MG63 (cell line): ENCODE data around the gene ELOA. TPM values are rescaled to one million over a fixed set of nuclear protein-coding genes. Genes with fewer than 3 reads are reported as not detected.
"Not testable (repeated sequence)": the region's sequence is repeated elsewhere in the genome, so short reads cannot be mapped to it uniquely, and the experiment has no call there.

Experiments used
- DNase-seq: peaks from one replicate; pipeline ENCODE4 v3.0.0-alpha.2; 2020
- H3K27me3 ChIP-seq: fragments of 250-450 bp; sonication (Bioruptor Pico); 2 replicates; pipeline ENCODE4 v1.5.1; 2020; ENCODE audit warnings: mild to moderate bottlenecking, moderate library complexity
- H3K36me3 ChIP-seq: fragments of 250-450 bp; sonication (Bioruptor Pico); 2 replicates; pipeline ENCODE4 v1.5.1; 2020; ENCODE audit warnings: mild to moderate bottlenecking, moderate library complexity
- H3K4me3 ChIP-seq: fragments of 250-450 bp; sonication (Bioruptor Pico); 2 replicates; pipeline ENCODE4 v1.5.1; 2020; ENCODE audit warnings: mild to moderate bottlenecking, moderate library complexity
- H3K9me3 ChIP-seq: fragments of 250-450 bp; sonication (Bioruptor Pico); 2 replicates; pipeline ENCODE4 v1.5.1; 2020; ENCODE audit warnings: mild to moderate bottlenecking, moderate library complexity
- total RNA-seq: library from RNA; depleted of rRNA; stranded (reverse); fragments of >200 nt; shearing (Covaris generic); gene quantifications from 2 replicates; pipeline ENCODE4 v1.2.3, GENCODE V29; 2014; ENCODE audit warnings: low replicate concordance

ELOA gene
- total RNA-seq, 1 experiment from 2014 or later: 32.8 TPM

GRCh38 chr1:23793018-23793781, 49.9 kb downstream of the ELOA start:
- H3K4me3 ChIP-seq: no peak overlapping the region
- peaks cover 32% of the 10 kb centered on the region for H3K36me3 ChIP-seq
- DNase-seq: no peak
- no peaks in the 10 kb centered on the region for H3K9me3 ChIP-seq
- no peaks in the 10 kb centered on the region for H3K27me3 ChIP-seq

- H3K4me3 ChIP-seq: no peak overlapping the region
- H3K27me3 ChIP-seq: no peaks in the 10 kb centered on the region
- no peaks in the 10 kb centered on the region for H3K9me3 ChIP-seq
- no peak for DNase-seq
- H3K36me3 ChIP-seq: peaks cover 34% of the 10 kb centered on the region
Observed at GRCh38 chr1:23793861-23794731, 50.8 kb downstream of the ELOA start.

GRCh38 chr1:23794732-23795182, 51.5 kb downstream of the ELOA start:
- not testable (repeated sequence) for H3K27me3 ChIP-seq, DNase-seq, H3K4me3 ChIP-seq, H3K9me3 ChIP-seq
- H3K36me3 ChIP-seq: peaks cover 30% of the 10 kb centered on the region

GRCh38 chr1:23795676-23796465, 52.6 kb downstream of the ELOA start:
- no peak for DNase-seq
- Histone ChIP-seq H3K9me3 (no peaks in the 10 kb centered on the region), H3K27me3 (no peaks in the 10 kb centered on the region), H3K36me3 (peaks cover 30% of the 10 kb centered on the region), H3K4me3 (no peak overlapping the region)

GRCh38 chr1:23796466-23797271, 53.4 kb downstream of the ELOA start:
- Histone ChIP-seq H3K36me3 (peaks cover 30% of the 10 kb centered on the region), H3K27me3 (no peaks in the 10 kb centered on the region), H3K4me3 (no peak overlapping the region), H3K9me3 (no peaks in the 10 kb centered on the region)
- DNase-seq: no peak

- Histone ChIP-seq H3K9me3 (no peaks in the 10 kb centered on the region), H3K27me3 (no peaks in the 10 kb centered on the region), H3K36me3 (peaks cover 30% of the 10 kb centered on the region), H3K4me3 (no peak overlapping the region)
- DNase-seq: no peak
Observed at GRCh38 chr1:23797478-23798448, 54.5 kb downstream of the ELOA start.

GRCh38 chr1:23798662-23799142, 55.4 kb downstream of the ELOA start:
- H3K27me3 ChIP-seq: no peaks in the 10 kb centered on the region
- no peak overlapping the region for H3K4me3 ChIP-seq
- H3K36me3 ChIP-seq: peaks cover 22% of the 10 kb centered on the region
- no peak for DNase-seq
- H3K9me3 ChIP-seq: no peaks in the 10 kb centered on the region

- Histone ChIP-seq H3K36me3 (peaks cover 22% of the 10 kb centered on the region), H3K27me3 (no peaks in the 10 kb centered on the region), H3K9me3 (no peaks in the 10 kb centered on the region), H3K4me3 (peak overlapping the region; percentile 87)
- DNase-seq: no peak
Observed at GRCh38 chr1:23799255-23799569, 55.9 kb downstream of the ELOA start.

- Histone ChIP-seq H3K9me3 (no peaks in the 10 kb centered on the region), H3K4me3 (peak overlapping the region; percentile 87), H3K27me3 (no peaks in the 10 kb centered on the region), H3K36me3 (peaks cover 22% of the 10 kb centered on the region)
- DNase-seq: peak; percentile 87
Observed at GRCh38 chr1:23799570-23800399, 56.5 kb downstream of the ELOA start.

- Histone ChIP-seq H3K9me3 (no peaks in the 10 kb centered on the region), H3K4me3 (peak within 1 kb of the TSS; percentile 87), H3K27me3 (no peaks in the 10 kb centered on the region), H3K36me3 (peaks cover 18% of the 10 kb centered on the region)
- DNase-seq: peak; percentile 97
Observed at GRCh38 chr1:23800400-23801337, 57.4 kb downstream of the ELOA start, which contains the start of gene GALE. TSS of gene GALE (minus strand) at chr1:23800754. CDS start at chr1:23799007, 1,747 bp downstream.

- no peak for DNase-seq
- H3K36me3 ChIP-seq: peaks cover 18% of the 10 kb centered on the region
- H3K27me3 ChIP-seq: no peaks in the 10 kb centered on the region
- no peaks in the 10 kb centered on the region for H3K9me3 ChIP-seq
- H3K4me3 ChIP-seq: peak overlapping the region; percentile 87
Observed at GRCh38 chr1:23801338-23801748, 58.1 kb downstream of the ELOA start.

GRCh38 chr1:23801876-23802275, 58.6 kb downstream of the ELOA start:
- no peak for DNase-seq
- no peaks in the 10 kb centered on the region for H3K27me3 ChIP-seq
- peaks cover 13% of the 10 kb centered on the region for H3K36me3 ChIP-seq
- no peaks in the 10 kb centered on the region for H3K9me3 ChIP-seq
- H3K4me3 ChIP-seq: no peak overlapping the region

- H3K9me3 ChIP-seq, H3K4me3 ChIP-seq, DNase-seq, H3K36me3 ChIP-seq, H3K27me3 ChIP-seq: not testable (repeated sequence)
Observed at GRCh38 chr1:23802809-23803342, 59.6 kb downstream of the ELOA start.
